CD4-positive, alpha-beta T cell (primary cell): ENCODE results near the gene DPP3. TPM values are rescaled to one million over a fixed set of nuclear protein-coding genes. Genes with fewer than 3 reads are reported as not detected.
A peak's percentile ranks its signal among the peaks of the same experiment; 100 is the strongest.
"Not testable (repeated sequence)": the region's sequence is repeated elsewhere in the genome, so short reads cannot be mapped to it uniquely, and the experiment has no call there.

ENCODE experiments used
- ATAC-seq: fragments of 200-7000 bp; cut with Tn5 transposase; one replicate; pipeline ENCODE4 v1.10.0; 2022; ENCODE audit warnings: mild to moderate bottlenecking; ENCODE audit not compliant: poor library complexity
- CTCF ChIA-PET: fragments of 350-600 bp; sonication (Branson Sonifier 250); formaldehyde crosslinking; loops from one replicate; lab custom pipeline; 2021; ENCODE audit warnings: antibody characterized with exemption, inconsistent platforms; lab: Charles Lee
- POLR2A ChIA-PET: fragments of 350-600 bp; sonication (Branson Sonifier 250); formaldehyde crosslinking; loops from one replicate; lab custom pipeline; 2021; ENCODE audit warnings: antibody characterized with exemption, inconsistent platforms; lab: Charles Lee
- DNase-seq, 14 experiments: peaks; one replicate each; pipeline ENCODE4 v3.0.0-alpha.2; 2013 to 2020; ENCODE audit warnings: mixed read lengths in 2 of 14
- H3K27ac ChIP-seq, 2 donors: one replicate each; pipeline versions ENCODE4 v1.5.1 to v1.7.0; 2013; ENCODE audit warnings: low read length in 2 of 2, low read depth in 1 of 2, mild to moderate bottlenecking in 1 of 2
- H3K27me3 ChIP-seq, 2 experiments: 1 replicate in 1 of 2; 2 replicates in 1 of 2; pipeline versions ENCODE4 v1.6.1 to v1.7.0; 2013; ENCODE audit warnings: low read length in 2 of 2, control low read depth in 1 of 2, mild to moderate bottlenecking in 1 of 2, moderate library complexity in 1 of 2; ENCODE audit not compliant: insufficient read depth in 2 of 2, control insufficient read depth in 1 of 2
- H3K36me3 ChIP-seq: one replicate; pipeline ENCODE4 v1.6.1; 2013; ENCODE audit warnings: low read length, control low read depth; ENCODE audit not compliant: insufficient read depth
- H3K4me1 ChIP-seq: one replicate; pipeline ENCODE4 v1.6.1; 2013; ENCODE audit warnings: low read length, control low read depth; ENCODE audit not compliant: insufficient read depth
- H3K4me3 ChIP-seq: one replicate; pipeline ENCODE4 v1.5.1; 2013; ENCODE audit warnings: mild to moderate bottlenecking, low read length, moderate library complexity
- H3K9me3 ChIP-seq, 2 experiments: 1 replicate in 1 of 2; 2 replicates in 1 of 2; pipeline versions ENCODE4 v1.6.1 to v1.7.0; 2013; ENCODE audit warnings: low read length in 2 of 2, mild to moderate bottlenecking in 2 of 2, control low read depth in 1 of 2, moderate library complexity in 1 of 2; ENCODE audit not compliant: control insufficient read depth in 1 of 2, insufficient read depth in 1 of 2
- H3K27ac Mint-ChIP-seq: one replicate; pipeline ENCODE4 v1.8.0; 2020; ENCODE audit warnings: mixed read lengths
- H3K27me3 Mint-ChIP-seq: one replicate; pipeline ENCODE4 v1.8.0; 2021; ENCODE audit warnings: mixed read lengths
- H3K36me3 Mint-ChIP-seq: one replicate; pipeline ENCODE4 v1.8.0; 2021; ENCODE audit warnings: low read depth, mixed read lengths
- H3K4me1 Mint-ChIP-seq: one replicate; pipeline ENCODE4 v1.8.0; 2021; ENCODE audit warnings: low read depth, mixed read lengths
- H3K4me3 Mint-ChIP-seq: one replicate; pipeline ENCODE4 v1.8.0; 2020; ENCODE audit warnings: mild to moderate bottlenecking, mixed read lengths
- H3K9me3 Mint-ChIP-seq: one replicate; pipeline ENCODE4 v1.8.0; 2020; ENCODE audit warnings: mixed read lengths
- intact Hi-C, 2 experiments: fragments of 100-400 bp; cut with DNase I in 1 of 2; cut with micrococcal nuclease in 1 of 2; formaldehyde crosslinking; loops; one replicate each; pipeline versions ENCODE4 v1.15.1 to v1.9.0; 2023 to 2025; cut with DNase I, micrococcal nuclease
- total RNA-seq, 174 experiments: library from RNA in 2 of 174; stranded (reverse) in 2 of 174; gene quantifications; one replicate each; pipeline ENCODE4 v1.2.3 and lab custom pipeline; 2021 to 2026
- TF ChIP-seq, protein P1 (sequence below): fragments of 200-600 bp; IDR thresholded peaks from one replicate; pipeline ENCODE4 v1.8.0; 2022; ENCODE audit warnings: antibody characterized with exemption, mild to moderate bottlenecking

The DPP3 gene
- total RNA-seq, 2 experiments from 2014 or later = 16.9 to 17.7 TPM

DNA sequence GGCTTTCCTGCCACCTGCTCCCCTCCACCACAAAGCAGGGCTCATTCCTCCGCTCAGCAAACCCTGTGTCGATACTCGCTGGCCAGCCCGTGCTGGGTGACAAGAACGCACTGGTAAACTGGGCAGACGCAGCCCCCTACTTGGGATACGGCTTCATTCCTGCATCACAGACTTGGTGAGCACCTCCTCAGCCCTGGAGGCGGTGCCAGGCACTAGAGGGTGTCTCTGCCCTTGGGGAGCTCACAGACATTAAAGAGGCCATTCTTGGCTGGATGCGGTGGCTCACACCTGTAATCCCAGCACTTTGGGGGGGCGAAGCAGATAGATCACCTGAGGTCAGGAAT is 59.6 kb downstream of the DPP3 start:
- Histone ChIP-seq H3K4me3 (no peak overlapping the region), H3K27ac (no peak overlapping the region), H3K4me1 (peaks cover 24% of the 10 kb centered on the region), H3K36me3 (peaks cover 40% of the 10 kb centered on the region), H3K27me3 (no peaks in the 10 kb centered on the region), H3K9me3 (no peaks in the 10 kb centered on the region)
- Mint-ChIP-seq H3K27ac (no peak overlapping the region), H3K4me1 (peaks cover 34% of the 10 kb centered on the region), H3K4me3 (no peak overlapping the region), H3K36me3 (peaks cover 63% of the 10 kb centered on the region), H3K27me3 (no peaks in the 10 kb centered on the region), H3K9me3 (no peaks in the 10 kb centered on the region)
- no peak for DNase-seq
- TF ChIP-seq, protein P1, sequence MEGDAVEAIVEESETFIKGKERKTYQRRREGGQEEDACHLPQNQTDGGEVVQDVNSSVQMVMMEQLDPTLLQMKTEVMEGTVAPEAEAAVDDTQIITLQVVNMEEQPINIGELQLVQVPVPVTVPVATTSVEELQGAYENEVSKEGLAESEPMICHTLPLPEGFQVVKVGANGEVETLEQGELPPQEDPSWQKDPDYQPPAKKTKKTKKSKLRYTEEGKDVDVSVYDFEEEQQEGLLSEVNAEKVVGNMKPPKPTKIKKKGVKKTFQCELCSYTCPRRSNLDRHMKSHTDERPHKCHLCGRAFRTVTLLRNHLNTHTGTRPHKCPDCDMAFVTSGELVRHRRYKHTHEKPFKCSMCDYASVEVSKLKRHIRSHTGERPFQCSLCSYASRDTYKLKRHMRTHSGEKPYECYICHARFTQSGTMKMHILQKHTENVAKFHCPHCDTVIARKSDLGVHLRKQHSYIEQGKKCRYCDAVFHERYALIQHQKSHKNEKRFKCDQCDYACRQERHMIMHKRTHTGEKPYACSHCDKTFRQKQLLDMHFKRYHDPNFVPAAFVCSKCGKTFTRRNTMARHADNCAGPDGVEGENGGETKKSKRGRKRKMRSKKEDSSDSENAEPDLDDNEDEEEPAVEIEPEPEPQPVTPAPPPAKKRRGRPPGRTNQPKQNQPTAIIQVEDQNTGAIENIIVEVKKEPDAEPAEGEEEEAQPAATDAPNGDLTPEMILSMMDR = no peak
- POLR2A ChIA-PET = no interaction called here
- no peak for ATAC-seq
- intact Hi-C loops = no loop called here
- CTCF ChIA-PET = no interaction called here

DNA sequence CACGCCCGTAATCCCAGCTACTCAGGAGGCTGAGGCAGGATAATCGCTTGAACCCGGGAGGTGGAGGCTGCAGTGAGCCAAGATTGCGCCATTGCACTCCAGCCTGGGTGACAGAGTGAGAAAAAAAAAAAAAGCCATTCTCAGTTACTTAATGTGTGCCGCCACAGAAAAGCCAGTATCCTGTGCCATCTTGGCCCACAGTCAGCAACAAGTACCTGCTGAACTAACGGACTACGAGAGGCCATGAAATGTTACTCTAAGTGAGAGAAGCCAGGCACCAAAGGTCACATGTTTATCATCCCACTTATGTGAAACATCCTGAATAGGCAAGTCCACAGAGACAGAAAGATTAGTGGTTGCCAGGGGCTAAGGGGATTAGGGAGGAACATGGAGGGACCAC is 60.4 kb downstream of the DPP3 start:
- CTCF ChIA-PET, POLR2A ChIA-PET: not testable (repeated sequence)
- H3K36me3 Mint-ChIP-seq = peaks cover 59% of the 10 kb centered on the region

DNA sequence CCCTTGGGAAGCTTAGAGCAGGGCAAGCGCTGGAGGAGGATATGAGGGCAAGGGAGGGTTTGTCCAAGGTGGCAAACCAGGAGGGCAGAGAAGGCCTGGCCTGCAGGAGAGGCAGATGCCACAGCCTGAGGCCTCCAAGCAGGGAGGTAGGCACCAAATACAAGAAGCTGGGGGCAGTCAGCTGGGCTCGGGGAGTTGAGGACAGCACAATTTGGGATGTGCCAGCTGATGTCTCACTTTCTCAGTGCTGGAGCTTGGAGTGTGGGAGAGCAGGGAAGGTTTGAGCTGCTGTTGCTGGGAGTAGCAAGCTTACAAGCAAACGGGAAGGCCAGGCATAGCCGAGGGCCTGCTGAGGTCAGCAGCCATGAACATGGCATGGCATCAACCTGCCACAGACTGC is 61.7 kb downstream of the DPP3 start:
- TF ChIP-seq, protein P1 = no peak
- no peak for DNase-seq
- intact Hi-C loops = loop anchor here in 1 of 2 experiments (2.0 kb wide), 1 partner anchor 31 kb away; the partner anchor contains the start of gene BBS1
- peaks cover 39% of the 10 kb centered on the region for H3K4me1 Mint-ChIP-seq
- ChIA-PET POLR2A (no interaction called here), CTCF (no interaction called here)
- peaks cover 40% of the 10 kb centered on the region for H3K4me1 ChIP-seq
- no peak overlapping the region for H3K27ac ChIP-seq
- ATAC-seq = no peak
- H3K27me3 Mint-ChIP-seq = no peaks in the 10 kb centered on the region
- H3K4me3 ChIP-seq = no peak overlapping the region
- peak overlapping the region; percentile 66 for H3K27ac Mint-ChIP-seq
- no peaks in the 10 kb centered on the region for H3K9me3 Mint-ChIP-seq
- H3K4me3 Mint-ChIP-seq = peak overlapping the region; percentile 46
- H3K36me3 Mint-ChIP-seq = peaks cover 46% of the 10 kb centered on the region
- H3K36me3 ChIP-seq = peaks cover 36% of the 10 kb centered on the region
- H3K27me3 ChIP-seq = no peaks in the 10 kb centered on the region
- no peaks in the 10 kb centered on the region for H3K9me3 ChIP-seq

More for the DNA sequence above, 60.4 kb downstream of the DPP3 start:
- H3K9me3 Mint-ChIP-seq, H3K27ac ChIP-seq, H3K27ac Mint-ChIP-seq, H3K27me3 ChIP-seq, H3K27me3 Mint-ChIP-seq, ATAC-seq, H3K4me3 ChIP-seq, H3K9me3 ChIP-seq, H3K4me3 Mint-ChIP-seq, intact Hi-C loops, DNase-seq: not testable (repeated sequence)
- peaks cover 32% of the 10 kb centered on the region for H3K4me1 ChIP-seq
- H3K36me3 ChIP-seq = peaks cover 40% of the 10 kb centered on the region
- peaks cover 39% of the 10 kb centered on the region for H3K4me1 Mint-ChIP-seq

DNA sequence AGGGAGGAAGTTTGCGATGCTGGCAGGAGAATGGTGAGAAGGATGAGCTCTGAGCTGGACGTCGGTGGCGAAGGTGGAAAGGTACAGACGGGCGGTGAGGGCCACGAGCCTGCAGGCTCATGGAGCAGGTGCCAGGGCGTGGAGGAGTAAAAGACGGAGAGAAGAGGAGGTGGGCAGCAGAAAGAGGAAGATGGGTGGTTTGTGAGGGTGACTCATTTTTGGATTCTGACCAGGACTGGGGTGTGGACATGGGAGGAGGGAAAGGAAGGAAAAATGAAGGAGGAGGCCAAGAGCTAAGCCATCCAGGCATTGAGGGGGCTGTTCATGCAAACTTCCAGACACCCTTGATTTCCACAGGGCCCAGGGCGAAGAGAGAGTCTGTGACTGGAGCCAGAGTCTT is 62.1 kb downstream of the DPP3 start:
- Mint-ChIP-seq H3K27me3 (no peaks in the 10 kb centered on the region), H3K4me1 (peaks cover 39% of the 10 kb centered on the region), H3K9me3 (no peaks in the 10 kb centered on the region), H3K36me3 (peaks cover 42% of the 10 kb centered on the region), H3K4me3 (peak overlapping the region; percentile 73), H3K27ac (peak overlapping the region; percentile 66)
- H3K9me3 ChIP-seq = no peaks in the 10 kb centered on the region
- H3K27me3 ChIP-seq = no peaks in the 10 kb centered on the region
- H3K36me3 ChIP-seq = peaks cover 36% of the 10 kb centered on the region
- H3K4me1 ChIP-seq = peaks cover 44% of the 10 kb centered on the region
- DNase-seq = no peak
- intact Hi-C loops = loop anchor here in 1 of 2 experiments (2.0 kb wide), 1 partner anchor 32 kb away; the partner anchor contains the start of gene BBS1
- ChIA-PET POLR2A (no interaction called here), CTCF (no interaction called here)
- no peak overlapping the region for H3K27ac ChIP-seq
- H3K4me3 ChIP-seq = no peak overlapping the region
- ATAC-seq = no peak
- TF ChIP-seq, protein P1 = no peak
